ENCODE data around the gene ATP9B. TPM values are rescaled to one million over a fixed set of nuclear protein-coding genes. Genes with fewer than 3 reads are reported as not detected.

Gene ATP9B
- total RNA-seq, 1 experiment from 2014 or later: 17.8 TPM

DNA sequence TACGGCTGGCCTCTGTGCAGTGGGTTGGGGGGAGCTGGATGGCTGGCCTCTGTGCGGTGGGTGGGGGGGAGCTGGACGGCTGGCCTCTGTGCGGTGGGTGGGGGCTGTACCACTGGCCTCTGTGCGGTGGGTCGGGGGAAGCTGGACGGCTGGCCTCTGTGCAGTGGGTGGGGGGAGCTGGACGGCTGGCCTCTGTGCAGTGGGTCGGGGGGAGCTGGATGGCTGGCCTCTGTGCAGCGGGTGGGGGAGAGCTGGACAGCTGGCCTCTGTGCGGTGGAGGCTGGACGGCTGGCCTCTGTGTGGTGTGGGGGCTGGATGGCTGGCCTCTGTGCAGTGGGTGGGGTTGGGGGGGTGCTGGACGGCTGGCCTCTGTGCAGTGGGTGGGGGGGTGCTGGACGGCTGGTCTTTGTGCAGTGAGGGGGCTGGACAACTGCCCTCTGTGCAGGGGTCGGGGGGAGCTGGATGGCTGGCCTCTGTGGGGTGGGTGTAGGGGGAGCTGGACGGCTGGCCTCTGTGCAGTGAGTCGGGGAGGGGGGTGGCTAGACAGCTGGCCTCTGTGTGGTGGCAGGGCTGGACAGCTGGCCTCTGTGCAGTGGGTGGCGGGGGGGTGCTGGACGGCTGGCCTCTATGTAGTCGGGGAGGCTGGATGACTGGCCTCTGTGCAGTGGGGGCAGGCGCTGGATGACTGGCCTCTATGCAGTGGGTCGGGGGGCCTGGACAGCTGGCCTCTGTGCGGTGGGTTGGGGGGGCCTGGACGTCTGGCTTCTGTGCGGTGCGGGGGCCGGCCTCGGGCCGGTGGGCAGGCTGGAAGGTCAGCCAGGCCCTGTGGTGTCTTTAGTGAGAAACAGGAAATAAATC, 358.4 kb downstream of the ATP9B start:
- BruUV-seq (replicated peaks): no TSS peak
- Histone ChIP-seq H3K36me3 (ENCODE audit: control insufficient read depth in 1 of 2, insufficient read depth in 2 of 2, low read length in 2 of 2) (no peaks in the 10 kb centered on the region; a peak in 1 of 4 replicates), H3K9me3 (ENCODE audit: control insufficient read depth in 1 of 2, insufficient read depth in 1 of 2, low read depth in 1 of 2, low read length in 2 of 2) (no peaks in the 10 kb centered on the region), H3K27ac (ENCODE audit: low read depth, low read length) (no peak overlapping the region), H3K27me3 (ENCODE audit: insufficient read depth, low read length) (no peaks in the 10 kb centered on the region), H3K4me2 (ENCODE audit: low read length) (no peak overlapping the region), H2AFZ (ENCODE audit: low read depth, low read length, poor library complexity, severe bottlenecking) (no peak overlapping the region), H3K4me1 (ENCODE audit: control insufficient read depth in 1 of 2, insufficient read depth in 2 of 2, low read length in 2 of 2) (no peaks in the 10 kb centered on the region), H3K79me2 (ENCODE audit: insufficient read depth, low read length) (peaks cover 8% of the 10 kb centered on the region; the same call in 1 of the 2 replicates), H4K20me1 (ENCODE audit: insufficient read depth) (no peaks in the 10 kb centered on the region), H3K9ac (ENCODE audit: low read length) (no peak overlapping the region), H3K4me3 (replicated peaks in 1 of 2; ENCODE audit: low read depth in 1 of 2, low read length in 2 of 2) (no peak overlapping the region), H3K9me2 (ENCODE audit: insufficient read depth) (no peaks in the 10 kb centered on the region)
- CTCF ChIA-PET: no interaction called here
- no peak for ATAC-seq
- DNase-seq (ENCODE audit: low read depth, low spot score): no peak
- RAD21 ChIA-PET (ENCODE audit: low non-redundant PET in 1 of 2, low total read pairs in 2 of 2, uncharacterized antibody in 2 of 2, unreplicated experiment in 2 of 2): no interaction called here
- POLR2A ChIA-PET: no interaction called here
- TF ChIP-seq, protein P1, sequence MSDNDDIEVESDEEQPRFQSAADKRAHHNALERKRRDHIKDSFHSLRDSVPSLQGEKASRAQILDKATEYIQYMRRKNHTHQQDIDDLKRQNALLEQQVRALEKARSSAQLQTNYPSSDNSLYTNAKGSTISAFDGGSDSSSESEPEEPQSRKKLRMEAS (IDR thresholded peaks at IDR 0.05): no peak
- TF ChIP-seq SP1 (IDR thresholded peaks at IDR 0.05; ENCODE audit: low read depth) (no peak), POLR2AphosphoS5 (IDR thresholded peaks at IDR 0.05; ENCODE audit: low read depth, low read length) (no peak)
- intact Hi-C loops (cut with micrococcal nuclease): no loop called here

Other genes starting within 250 kb of the ATP9B start
- not detected for gene SALL3, start 89.6 kb upstream of the ATP9B start, total RNA-seq (2021; ENCODE audit: unreplicated experiment)

Measured in HCT116 (cell line).